Fibroblast of lung (primary cell): ENCODE data around the gene TCTN1. TPM values are rescaled to one million over a fixed set of nuclear protein-coding genes. Genes with fewer than 3 reads are reported as not detected.

Source experiments
- DNase-seq, 2 donors: peaks; one replicate each; pipeline versions ENCODE4 v3.0.0 to v3.0.0-alpha.2; 2010; ENCODE audit warnings: low read depth in 2 of 2
- H2AFZ ChIP-seq: 2 replicates; pipeline ENCODE4 v1.5.1; 2012; ENCODE audit warnings: low read length, control low read depth, inconsistent platforms
- H3K27ac ChIP-seq: 2 replicates; pipeline ENCODE4 v1.5.1; 2011; ENCODE audit warnings: low read length, control low read depth; ENCODE audit not compliant: insufficient read depth
- H3K27me3 ChIP-seq: 2 replicates; pipeline ENCODE4 v1.5.1; 2011; ENCODE audit warnings: mild to moderate bottlenecking, low read length; ENCODE audit not compliant: control insufficient read depth, insufficient read depth
- H3K36me3 ChIP-seq: 2 replicates; pipeline ENCODE4 v1.5.1; 2011; ENCODE audit warnings: low read length; ENCODE audit not compliant: control insufficient read depth, insufficient read depth
- H3K4me1 ChIP-seq: 2 replicates; pipeline ENCODE4 v1.5.1; 2011; ENCODE audit warnings: low read length; ENCODE audit not compliant: control insufficient read depth, insufficient read depth; ENCODE audit errors: extremely low read depth
- H3K4me2 ChIP-seq: 2 replicates; pipeline ENCODE4 v1.5.1; 2011; ENCODE audit warnings: low read length, control low read depth; ENCODE audit not compliant: insufficient read depth; ENCODE audit errors: extremely low read depth
- H3K4me3 ChIP-seq, 4 experiments: fragments of 200-600 bp in 1 of 4; sonication (generic) in 1 of 4; replicated peaks in 1 of 4; 2 replicates each; pipeline ENCODE4 v1.5.1; 2011 to 2016; ENCODE audit warnings: low read length in 4 of 4, low read depth in 3 of 4, mild to moderate bottlenecking in 3 of 4, control low read depth in 2 of 4, inconsistent platforms in 1 of 4, mixed read lengths in 1 of 4; ENCODE audit not compliant: insufficient read depth in 1 of 4; ENCODE audit errors: control extremely low read depth in 1 of 4
- H3K79me2 ChIP-seq: 2 replicates; pipeline ENCODE4 v1.5.1; 2012; ENCODE audit warnings: mild to moderate bottlenecking, low read length, inconsistent platforms; ENCODE audit not compliant: control insufficient read depth, insufficient read depth
- H3K9ac ChIP-seq: 2 replicates; pipeline ENCODE4 v1.5.1; 2011; ENCODE audit warnings: mild to moderate bottlenecking, low read length, control low read depth; ENCODE audit not compliant: insufficient read depth
- H3K9me3 ChIP-seq: 2 replicates; pipeline ENCODE4 v1.5.1; 2012; ENCODE audit warnings: low read depth, low read length; ENCODE audit not compliant: control insufficient read depth, insufficient read depth
- H4K20me1 ChIP-seq: 2 replicates; pipeline ENCODE4 v1.5.1; 2011; ENCODE audit warnings: low read length; ENCODE audit not compliant: control insufficient read depth, insufficient read depth; ENCODE audit errors: extremely low read depth
- CTCF ChIP-seq, 2 donors: IDR thresholded peaks in 1 of 2; conservative IDR thresholded peaks in 1 of 2; 1 replicate in 1 of 2; 2 replicates in 1 of 2; pipeline ENCODE4 v1.5.1; 2011 to 2012; ENCODE audit warnings: low read length in 2 of 2, control low read depth in 1 of 2, inconsistent platforms in 1 of 2, low read depth in 1 of 2, mild to moderate bottlenecking in 1 of 2
- EZH2 ChIP-seq: IDR thresholded peaks from 2 replicates; pipeline ENCODE4 v1.5.1; 2012; ENCODE audit warnings: low read length, control low read depth, mild to moderate bottlenecking; ENCODE audit errors: missing control alignments
- polyA plus RNA-seq, 2 donors: library from polyadenylated mRNA; depleted of rRNA in 1 of 2; stranded (reverse) in 1 of 2; unstranded in 1 of 2; fragments of >200 nt; gene quantifications; 2 replicates each; pipeline ENCODE4 v1.2.1, GENCODE V29; 2011 to 2012; ENCODE audit warnings: missing spikeins in 1 of 2
- total RNA-seq: library from RNA; depleted of rRNA; stranded (reverse); fragments of >200 nt; gene quantifications from 2 replicates; pipeline ENCODE4 v1.2.1, GENCODE V29; 2014

Gene TCTN1
- total and polyA plus RNA-seq, 2 donors (not counting 1 experiment from before 2014, with no cell fraction given), result 25.0 to 27.4 TPM

- H4K20me1 ChIP-seq, result no peaks in the 10 kb centered on the region
- no peaks in the 10 kb centered on the region for H3K79me2 ChIP-seq
- DNase-seq, result no peak
- H3K4me1 ChIP-seq, result no peaks in the 10 kb centered on the region
- TF ChIP-seq EZH2 (no peak), CTCF (conservative IDR thresholded peaks at IDR 0.05 in 1 of 2, IDR thresholded peaks at IDR 0.05 in 1 of 2; ENCODE audit: low read depth in 1 of 2, low read length in 2 of 2) (no peak)
- H3K4me2 ChIP-seq, result no peak overlapping the region
- no peak overlapping the region for H3K4me3 ChIP-seq
- H2AFZ ChIP-seq, result no peak overlapping the region
- H3K9ac ChIP-seq, result no peak overlapping the region
- no peaks in the 10 kb centered on the region for H3K9me3 ChIP-seq
- no peak overlapping the region for H3K27ac ChIP-seq
- no peaks in the 10 kb centered on the region for H3K36me3 ChIP-seq
- H3K27me3 ChIP-seq, result no peaks in the 10 kb centered on the region
Measured at GRCh38 chr12:110658878-110659277, 44.9 kb downstream of the TCTN1 start.

- DNase-seq, result no peak
- no peak overlapping the region for H3K9ac ChIP-seq
- H3K4me3 ChIP-seq, result no peak overlapping the region
- no peaks in the 10 kb centered on the region for H3K36me3 ChIP-seq
- H3K79me2 ChIP-seq, result no peaks in the 10 kb centered on the region
- no peaks in the 10 kb centered on the region for H3K27me3 ChIP-seq
- H3K27ac ChIP-seq, result no peak overlapping the region
- H2AFZ ChIP-seq, result no peak overlapping the region
- no peak overlapping the region for H3K4me2 ChIP-seq
- H3K4me1 ChIP-seq, result no peaks in the 10 kb centered on the region
- no peaks in the 10 kb centered on the region for H3K9me3 ChIP-seq
- TF ChIP-seq EZH2, result no peak
- TF ChIP-seq CTCF (conservative IDR thresholded peaks at IDR 0.05 in 1 of 2, IDR thresholded peaks at IDR 0.05 in 1 of 2; ENCODE audit: low read depth in 1 of 2, low read length in 2 of 2), result no peak
- H4K20me1 ChIP-seq, result no peaks in the 10 kb centered on the region
Measured at GRCh38 chr12:110661337-110661972, 47.5 kb downstream of the TCTN1 start.

- Histone ChIP-seq H4K20me1 (no peaks in the 10 kb centered on the region), H3K9ac (no peak overlapping the region), H3K9me3 (no peaks in the 10 kb centered on the region), H3K4me2 (no peak overlapping the region), H2AFZ (no peak overlapping the region), H3K27ac (no peak overlapping the region), H3K27me3 (no peaks in the 10 kb centered on the region), H3K4me1 (no peaks in the 10 kb centered on the region), H3K36me3 (no peaks in the 10 kb centered on the region), H3K4me3 (no peak overlapping the region), H3K79me2 (no peaks in the 10 kb centered on the region)
- TF ChIP-seq EZH2 (no peak), CTCF (conservative IDR thresholded peaks at IDR 0.05 in 1 of 2, IDR thresholded peaks at IDR 0.05 in 1 of 2; ENCODE audit: low read depth in 1 of 2, low read length in 2 of 2) (no peak)
- DNase-seq, result no peak
Measured at GRCh38 chr12:110666892-110667291, 53.0 kb downstream of the TCTN1 start.
